Measurements from ENCODE around the gene OR4L1.
"Not testable (repeated sequence)": the region's sequence is repeated elsewhere in the genome, so short reads cannot be mapped to it uniquely, and the experiment has no call there.

The OR4L1 gene

GRCh38 chr14:20044243-20044642, 15.6 kb upstream of the OR4L1 start:
- TF ChIP-seq SP1 (IDR thresholded peaks at IDR 0.05) (no peak), PKNOX1 (IDR thresholded peaks at IDR 0.05) (no peak), ARNT (IDR thresholded peaks at IDR 0.05) (no peak), SUZ12 (IDR thresholded peaks at IDR 0.05) (no peak), FOXM1 (IDR thresholded peaks at IDR 0.05; ENCODE audit: borderline replicate concordance) (no peak), L3MBTL2 (conservative IDR thresholded peaks at IDR 0.05) (no peak), LEF1 (IDR thresholded peaks at IDR 0.05; ENCODE audit: borderline replicate concordance) (no peak), FOXA1 (IDR thresholded peaks at IDR 0.05) (no peak), HDGF (IDR thresholded peaks at IDR 0.05; ENCODE audit: borderline replicate concordance) (no peak), NFRKB (IDR thresholded peaks at IDR 0.05) (no peak), FOXK2 (IDR thresholded peaks at IDR 0.05) (no peak), ZNF384 (IDR thresholded peaks at IDR 0.05) (no peak)
- CTCF ChIA-PET = no interaction called here
- POLR2A ChIA-PET = no interaction called here
- no peak for DNase-seq (ENCODE audit: extremely low spot score)

GRCh38 chr14:20048202-20048601, 11.6 kb upstream of the OR4L1 start:
- ChIA-PET CTCF (no interaction called here), POLR2A (no interaction called here)
- TF ChIP-seq BHLHE40 (IDR thresholded peaks at IDR 0.05; ENCODE audit: borderline replicate concordance) (no peak), SP1 (IDR thresholded peaks at IDR 0.05) (no peak), ARNT (IDR thresholded peaks at IDR 0.05) (no peak), FOXM1 (IDR thresholded peaks at IDR 0.05; ENCODE audit: borderline replicate concordance) (no peak), LEF1 (IDR thresholded peaks at IDR 0.05; ENCODE audit: borderline replicate concordance) (no peak), ELF4 (IDR thresholded peaks at IDR 0.05) (no peak), HDGF (IDR thresholded peaks at IDR 0.05; ENCODE audit: borderline replicate concordance) (no peak), NFRKB (IDR thresholded peaks at IDR 0.05) (no peak), PKNOX1 (IDR thresholded peaks at IDR 0.05) (no peak), FOXK2 (IDR thresholded peaks at IDR 0.05) (no peak), SUZ12 (IDR thresholded peaks at IDR 0.05) (no peak), FOXA1 (IDR thresholded peaks at IDR 0.05) (no peak), CTBP1 (IDR thresholded peaks at IDR 0.05; ENCODE audit: borderline replicate concordance) (no peak), L3MBTL2 (conservative IDR thresholded peaks at IDR 0.05) (no peak), TARDBP (IDR thresholded peaks at IDR 0.05) (no peak)
- no peak for DNase-seq (ENCODE audit: extremely low spot score)

- TF ChIP-seq LEF1 (IDR thresholded peaks at IDR 0.05; ENCODE audit: borderline replicate concordance) = no peak
- no peak for TF ChIP-seq FOXK2 (IDR thresholded peaks at IDR 0.05)
- no peak for TF ChIP-seq SP1 (IDR thresholded peaks at IDR 0.05)
- peak; percentile 52; the same call in 1 of the 2 replicates for TF ChIP-seq ELF4 (IDR thresholded peaks at IDR 0.05)
- TF ChIP-seq HDGF (IDR thresholded peaks at IDR 0.05; ENCODE audit: borderline replicate concordance) = no peak
- no peak for TF ChIP-seq BHLHE40 (IDR thresholded peaks at IDR 0.05; ENCODE audit: borderline replicate concordance)
- no peak for DNase-seq (ENCODE audit: extremely low spot score)
- CTCF ChIA-PET = no interaction called here
- POLR2A ChIA-PET = no interaction called here
Observed at GRCh38 chr14:20092050-20092449, 32.2 kb downstream of the OR4L1 start.

- DNase-seq (ENCODE audit: extremely low spot score) = no peak
- POLR2A ChIA-PET = no interaction called here
- no peak for TF ChIP-seq CTBP1 (IDR thresholded peaks at IDR 0.05; ENCODE audit: borderline replicate concordance)
- TF ChIP-seq LEF1 (IDR thresholded peaks at IDR 0.05; ENCODE audit: borderline replicate concordance) = no peak
- TF ChIP-seq BHLHE40 (IDR thresholded peaks at IDR 0.05; ENCODE audit: borderline replicate concordance) = no peak
- no peak for TF ChIP-seq HDGF (IDR thresholded peaks at IDR 0.05; ENCODE audit: borderline replicate concordance)
- TF ChIP-seq ELF4 (IDR thresholded peaks at IDR 0.05) = no peak
- no peak for TF ChIP-seq ZNF384 (IDR thresholded peaks at IDR 0.05)
- no peak for TF ChIP-seq NFRKB (IDR thresholded peaks at IDR 0.05)
- no peak for TF ChIP-seq SP1 (IDR thresholded peaks at IDR 0.05)
- no peak for TF ChIP-seq L3MBTL2 (conservative IDR thresholded peaks at IDR 0.05)
- TF ChIP-seq FOXA1 (IDR thresholded peaks at IDR 0.05) = no peak
- no peak for TF ChIP-seq SUZ12 (IDR thresholded peaks at IDR 0.05)
- TF ChIP-seq FOXK2 (IDR thresholded peaks at IDR 0.05) = no peak
- TF ChIP-seq TARDBP (IDR thresholded peaks at IDR 0.05) = no peak
- no peak for TF ChIP-seq PKNOX1 (IDR thresholded peaks at IDR 0.05)
- TF ChIP-seq FOXM1 (IDR thresholded peaks at IDR 0.05; ENCODE audit: borderline replicate concordance) = no peak
- no peak for TF ChIP-seq ARNT (IDR thresholded peaks at IDR 0.05)
- CTCF ChIA-PET = interaction anchor here (0.5 kb wide), 1 partner anchor 155 kb away, joined by 3 read pairs; no protein-coding TSS in a partner anchor
Observed at GRCh38 chr14:20093442-20093841, 33.6 kb downstream of the OR4L1 start.

- DNase-seq (ENCODE audit: extremely low spot score); CTCF ChIA-PET; POLR2A ChIA-PET: not testable (repeated sequence)
Observed at GRCh38 chr14:20098926-20099770, 39.3 kb downstream of the OR4L1 start.

GRCh38 chr14:20110438-20110837, 50.6 kb downstream of the OR4L1 start, which contains the start of gene OR4K17:
Gene OR4K17, plus strand, starts transcription at chr14:20110739. Its CDS starts 6,761 bp downstream, at chr14:20117500.
- ChIA-PET CTCF (no interaction called here), POLR2A (no interaction called here)
- DNase-seq (ENCODE audit: extremely low spot score) = no peak
- no peak for TF ChIP-seq PKNOX1 (IDR thresholded peaks at IDR 0.05)

Measured in HEK293T (cell line).